NB4 (cell line): Measurements from ENCODE around the gene ULBP1.
A peak's percentile ranks its signal among the peaks of the same experiment; 100 is the strongest.

Experiments used
- DNase-seq: peaks from one replicate; pipeline ENCODE4 v3.0.0; 2010; ENCODE audit warnings: low read depth
- H3K4me3 ChIP-seq: one replicate; pipeline ENCODE4 v1.5.1; 2011; ENCODE audit warnings: mild to moderate bottlenecking, low read depth, low read length, moderate library complexity
- CTCF ChIP-seq: IDR thresholded peaks from one replicate; pipeline ENCODE4 v1.5.1; 2012; ENCODE audit warnings: low read depth, low read length
- MAX ChIP-seq: IDR thresholded peaks from 2 replicates; pipeline ENCODE4 v1.6.1; 2011; ENCODE audit warnings: low read depth, low read length
- MYC ChIP-seq: IDR thresholded peaks from 2 replicates; pipeline ENCODE4 v1.6.1; 2011; ENCODE audit warnings: low read depth, low read length
- POLR2A ChIP-seq: IDR thresholded peaks from 2 replicates; pipeline ENCODE4 v1.6.1; 2011; ENCODE audit warnings: mild to moderate bottlenecking; ENCODE audit not compliant: insufficient read length; ENCODE audit errors: extremely low read depth

Gene ULBP1

GRCh38 chr6:149960488-149960887 lies 3.3 kb upstream of the ULBP1 start:
- TF ChIP-seq CTCF (no peak), POLR2A (no peak), MYC (no peak), MAX (no peak)
- H3K4me3 ChIP-seq: no peak overlapping the region
- no peak for DNase-seq

- no peak for TF ChIP-seq MYC
- no peak for TF ChIP-seq CTCF
- TF ChIP-seq POLR2A: no peak
- TF ChIP-seq MAX: no peak
- no peak overlapping the region for H3K4me3 ChIP-seq
- peak; percentile 52 for DNase-seq
Measured at GRCh38 chr6:149961728-149962425, 1.9 kb upstream of the ULBP1 start.

- TF ChIP-seq MYC: no peak
- no peak for TF ChIP-seq POLR2A
- TF ChIP-seq CTCF: no peak
- no peak for TF ChIP-seq MAX
- no peak for DNase-seq
Measured at GRCh38 chr6:149962461-149963211, 1.1 kb upstream of the ULBP1 start.

GRCh38 chr6:149963212-149963461 lies 606 bp upstream of the ULBP1 start:
- no peak overlapping the region for H3K4me3 ChIP-seq
- no peak for DNase-seq
- TF ChIP-seq MAX: no peak
- no peak for TF ChIP-seq POLR2A
- TF ChIP-seq CTCF: no peak
- TF ChIP-seq MYC: no peak

More at GRCh38 chr6:149962461-149963211, 1.1 kb upstream of the ULBP1 start:
- no peak overlapping the region for H3K4me3 ChIP-seq

GRCh38 chr6:149964308-149965193 lies 808 bp downstream of the ULBP1 start:
- DNase-seq: no peak
- no peak overlapping the region for H3K4me3 ChIP-seq
- TF ChIP-seq MYC: no peak
- no peak for TF ChIP-seq MAX
- no peak for TF ChIP-seq POLR2A
- no peak for TF ChIP-seq CTCF
